H1 (cell line): Measurements from ENCODE around the gene MTFMT. TPM values are rescaled to one million over a fixed set of nuclear protein-coding genes. Genes with fewer than 3 reads are reported as not detected.
A peak's percentile ranks its signal among the peaks of the same experiment; 100 is the strongest.

Experiments used
- CTCF ChIA-PET: fragments of 300-600 bp; sonication (Branson Sonifier 250); formaldehyde crosslinking; loops from one replicate; lab custom pipeline; 2021; ENCODE audit not compliant: partially characterized antibody; lab: Charles Lee
- POLR2A ChIA-PET: fragments of 300-600 bp; sonication (Branson Sonifier 250); formaldehyde crosslinking; loops from one replicate; lab custom pipeline; 2021; ENCODE audit warnings: inconsistent platforms; ENCODE audit not compliant: partially characterized antibody; lab: Charles Lee
- DNase-seq, 2 experiments: peaks; one replicate each; pipeline versions ENCODE4 v3.0.0 to v3.0.0-alpha.2; 2010 to 2022; ENCODE audit warnings: low spot score in 2 of 2, low read depth in 1 of 2, mixed read lengths in 1 of 2
- FAIRE-seq: peaks from 2 replicates; lab custom pipeline; 2011; peaks lifted over from hg19 to GRCh38; lab: Jason Lieb, UNC
- H2AFZ ChIP-seq: 2 replicates; pipeline ENCODE4 v1.8.1; 2012; ENCODE audit warnings: low read length, inconsistent platforms
- H2AK5ac ChIP-seq: 2 replicates; pipeline ENCODE4 v1.6.1; 2013; ENCODE audit warnings: low read depth, low read length
- H2BK120ac ChIP-seq: replicated peaks from 2 replicates; pipeline ENCODE3; 2013; ENCODE audit warnings: low read depth, low read length, inconsistent platforms
- H2BK12ac ChIP-seq: 2 replicates; pipeline ENCODE4 v1.6.1; 2013; ENCODE audit warnings: low read depth, low read length
- H2BK15ac ChIP-seq: 2 replicates; pipeline ENCODE4 v1.6.1; 2013; ENCODE audit warnings: low read length
- H2BK20ac ChIP-seq: 2 replicates; pipeline ENCODE4 v1.6.1; 2013; ENCODE audit warnings: low read length
- H2BK5ac ChIP-seq: 2 replicates; pipeline ENCODE4 v1.6.1; 2013; ENCODE audit warnings: low read depth, low read length
- H3K14ac ChIP-seq: 2 replicates; pipeline ENCODE4 v1.6.1; 2013; ENCODE audit warnings: inconsistent platforms; ENCODE audit not compliant: insufficient read length
- H3K18ac ChIP-seq: 2 replicates; pipeline ENCODE4 v1.6.1; 2013; ENCODE audit warnings: low read length; ENCODE audit errors: extremely low read depth
- H3K23ac ChIP-seq: 2 replicates; pipeline ENCODE4 v1.6.1; 2013; ENCODE audit warnings: inconsistent platforms; ENCODE audit not compliant: insufficient read length
- H3K23me2 ChIP-seq: 2 replicates; pipeline ENCODE4 v1.6.1; 2013; ENCODE audit warnings: low read depth, low read length
- H3K27ac ChIP-seq: 2 replicates; pipeline ENCODE4 v1.6.1; 2011; ENCODE audit warnings: low read depth, low read length, inconsistent platforms
- H3K27me3 ChIP-seq, 4 experiments: replicated peaks in 1 of 4; 1 replicate in 1 of 4; 2 replicates in 3 of 4; pipeline versions ENCODE4 v1.6.1 to v1.8.1; 2011 to 2013; ENCODE audit warnings: low read length in 3 of 4, mild to moderate bottlenecking in 3 of 4, inconsistent platforms in 2 of 4, mixed read lengths in 2 of 4, moderate library complexity in 1 of 4; ENCODE audit not compliant: control insufficient read depth in 3 of 4, insufficient read depth in 3 of 4; ENCODE audit errors: extremely low read depth in 1 of 4
- H3K36me3 ChIP-seq, 4 experiments: 2 replicates each; pipeline versions ENCODE4 v1.6.1 to v1.8.1; 2011 to 2013; ENCODE audit warnings: mild to moderate bottlenecking in 4 of 4, low read length in 3 of 4, moderate library complexity in 2 of 4, control low read depth in 1 of 4, inconsistent platforms in 1 of 4; ENCODE audit not compliant: insufficient read depth in 4 of 4, control insufficient read depth in 2 of 4
- H3K4ac ChIP-seq: replicated peaks from 2 replicates; pipeline ENCODE3; 2013; ENCODE audit warnings: low read length, low read depth, mixed read lengths, inconsistent platforms; ENCODE audit not compliant: insufficient read length
- H3K4me1 ChIP-seq, 4 experiments: replicated peaks in 1 of 4; 1 replicate in 1 of 4; 2 replicates in 3 of 4; pipeline versions ENCODE4 v1.6.1 to v1.8.1; 2011 to 2013; ENCODE audit warnings: low read length in 3 of 4, inconsistent platforms in 2 of 4, mixed read lengths in 1 of 4; ENCODE audit not compliant: insufficient read depth in 4 of 4, control insufficient read depth in 3 of 4
- H3K4me2 ChIP-seq, 2 experiments: 2 replicates each; pipeline versions ENCODE4 v1.6.1 to v1.8.1; 2011 to 2013; ENCODE audit warnings: low read depth in 2 of 2, low read length in 2 of 2, control low read depth in 1 of 2, inconsistent platforms in 1 of 2, mild to moderate bottlenecking in 1 of 2; ENCODE audit not compliant: insufficient read depth in 1 of 2
- H3K4me3 ChIP-seq, 4 experiments: fragments of 200-600, 300-600 bp in 1 of 4; sonication (generic), shearing (Covaris generic), sonication (Bioruptor Twin) in 1 of 4; 2 replicates each; pipeline versions ENCODE4 v1.5.1 to v1.8.1; 2011 to 2016; ENCODE audit warnings: low read length in 4 of 4, low read depth in 3 of 4, control low read depth in 2 of 4, inconsistent platforms in 2 of 4, mild to moderate bottlenecking in 2 of 4, mixed read lengths in 1 of 4, moderate library complexity in 1 of 4; ENCODE audit not compliant: insufficient read depth in 2 of 4; ENCODE audit errors: extremely low read depth in 1 of 4
- H3K56ac ChIP-seq: replicated peaks from 2 replicates; pipeline ENCODE3; 2013; ENCODE audit warnings: low read depth, mild to moderate bottlenecking, mixed read lengths, low read length, inconsistent platforms; ENCODE audit not compliant: insufficient read length
- H3K79me1 ChIP-seq: 2 replicates; pipeline ENCODE4 v1.6.1; 2013; ENCODE audit warnings: low read depth, low read length, control low read depth
- H3K79me2 ChIP-seq, 2 experiments: 2 replicates each; pipeline versions ENCODE4 v1.6.1 to v1.8.1; 2012 to 2013; ENCODE audit warnings: low read length in 2 of 2, mild to moderate bottlenecking in 2 of 2, inconsistent platforms in 1 of 2; ENCODE audit not compliant: insufficient read depth in 2 of 2, control insufficient read depth in 1 of 2
- H3K9ac ChIP-seq, 4 experiments: replicated peaks in 1 of 4; 1 replicate in 1 of 4; 2 replicates in 3 of 4; pipeline versions ENCODE4 v1.6.1 to v1.8.1; 2011 to 2013; ENCODE audit warnings: low read depth in 3 of 4, low read length in 3 of 4, control low read depth in 2 of 4, mild to moderate bottlenecking in 2 of 4, moderate library complexity in 2 of 4, inconsistent platforms in 1 of 4; ENCODE audit errors: extremely low read depth in 1 of 4
- H3K9me3 ChIP-seq, 2 experiments: 2 replicates each; pipeline versions ENCODE4 v1.6.1 to v1.8.1; 2012 to 2013; ENCODE audit warnings: mild to moderate bottlenecking in 2 of 2, moderate library complexity in 2 of 2, control low read depth in 1 of 2, inconsistent platforms in 1 of 2, low read depth in 1 of 2, low read length in 1 of 2, mixed read lengths in 1 of 2; ENCODE audit not compliant: insufficient read depth in 2 of 2
- H4K20me1 ChIP-seq, 2 experiments: replicated peaks in 1 of 2; 2 replicates each; pipeline versions ENCODE3 to v1.8.1; 2011 to 2013; ENCODE audit warnings: inconsistent platforms in 2 of 2, low read length in 2 of 2, mild to moderate bottlenecking in 1 of 2; ENCODE audit not compliant: insufficient read depth in 2 of 2, control insufficient read depth in 1 of 2
- H4K5ac ChIP-seq: 2 replicates; pipeline ENCODE4 v1.6.1; 2013; ENCODE audit warnings: low read length, low read depth, mixed read lengths, inconsistent platforms; ENCODE audit not compliant: insufficient read length
- H4K8ac ChIP-seq: 2 replicates; pipeline ENCODE4 v1.8.0; 2013; ENCODE audit warnings: mild to moderate bottlenecking, moderate library complexity, low read length, inconsistent platforms; ENCODE audit not compliant: insufficient read depth; ENCODE audit errors: extremely low read depth
- H4K91ac ChIP-seq: replicated peaks from 2 replicates; pipeline ENCODE3; 2013; ENCODE audit warnings: low read length, mixed read lengths, inconsistent platforms; ENCODE audit not compliant: insufficient read length
- CTCF ChIP-seq, 3 experiments: IDR thresholded peaks; 1 replicate in 2 of 3; 2 replicates in 1 of 3; pipeline versions ENCODE4 v1.5.1 to v1.6.1; 2011; ENCODE audit warnings: low read length in 3 of 3, mild to moderate bottlenecking in 3 of 3, inconsistent platforms in 2 of 3, low read depth in 1 of 3, moderate library complexity in 1 of 3; ENCODE audit not compliant: insufficient read depth in 1 of 3; ENCODE audit errors: control extremely low read depth in 1 of 3
- HDAC6 ChIP-seq: IDR thresholded peaks from one replicate; pipeline ENCODE4 v1.7.1; 2012; ENCODE audit warnings: low read depth, mild to moderate bottlenecking, inconsistent platforms, low read length, moderate library complexity
- KDM1A ChIP-seq: fragments of 200-600, 300-600 bp; sonication (generic); IDR thresholded peaks from 2 replicates; pipeline ENCODE4 v1.7.1; 2016; ENCODE audit warnings: mild to moderate bottlenecking, low read length, borderline replicate concordance
- RAD21 ChIP-seq, 2 experiments: IDR thresholded peaks in 1 of 2; conservative IDR thresholded peaks in 1 of 2; 2 replicates each; pipeline ENCODE4 v1.6.1; 2011; ENCODE audit warnings: low read depth in 2 of 2, low read length in 2 of 2, improper control_type of control experiment in 1 of 2, inconsistent platforms in 1 of 2, mild to moderate bottlenecking in 1 of 2, moderate library complexity in 1 of 2
- TAF7 ChIP-seq: optimal IDR thresholded peaks from 2 replicates; pipeline ENCODE3; 2011; ENCODE audit warnings: low read depth, mild to moderate bottlenecking, inconsistent platforms, low read length, moderate library complexity, borderline replicate concordance
- TCF12 ChIP-seq: IDR thresholded peaks from 2 replicates; pipeline ENCODE4 v1.6.1; 2011; ENCODE audit warnings: low read depth, mild to moderate bottlenecking, low read length
- USF2 ChIP-seq: IDR thresholded peaks from 2 replicates; pipeline ENCODE4 v1.6.1; 2011; ENCODE audit warnings: low read length, improper control_type of control experiment
- YY1 ChIP-seq: IDR thresholded peaks from 2 replicates; pipeline ENCODE4 v1.6.1; 2011; ENCODE audit warnings: low read depth, mild to moderate bottlenecking, low read length
- WGBS, 2 experiments: shearing (Covaris generic) in 1 of 2; methylation state at CpG; one replicate each; pipeline versions ENCODE4 v1.1.6 to v1.1.7; 2013 to 2015; ENCODE audit warnings: low lambda C conversion rate in 2 of 2, mixed read lengths in 2 of 2, inconsistent platforms in 1 of 2, low coverage in 1 of 2, missing lambda C conversion rate in 1 of 2; ENCODE audit not compliant: insufficient replicate concordance in 2 of 2, insufficient coverage in 1 of 2, insufficient read length in 1 of 2; ENCODE audit errors: extremely low coverage in 1 of 2, missing lambda C conversion rate in 1 of 2; 5-methylcytosine and 5-hydroxymethylcytosine counted together
- polyA plus RNA-seq, 7 experiments: library from polyadenylated mRNA; depleted of rRNA in 3 of 7; stranded (reverse) in 5 of 7; unstranded in 2 of 7; fragments of >200 nt in 5 of 7; fragments of 200-250 nt in 2 of 7; gene quantifications; 1 replicate in 5 of 7; 2 replicates in 1 of 7; 4 replicates in 1 of 7; pipeline versions ENCODE4 v1.2.1 to v1.2.3, GENCODE V29; 2011 to 2013; ENCODE audit warnings: missing spikeins in 2 of 7, mixed read lengths in 2 of 7
- total RNA-seq: library from RNA; stranded (reverse); fragmentation: NEBNext Ultra II Directional; extraction: Animal tissue kit (Norgen Biotek cat#: 25700); gene quantifications from 2 replicates; pipeline ENCODE4 v1.2.1, GENCODE V29; 2021

Gene MTFMT
- total and polyA plus RNA-seq, 2 of the 8 experiments (the other 6 are each of a cell fraction or from before 2014, with no cell fraction given): 7.7 to 20.8 TPM

- Histone ChIP-seq H3K23me2 (no peaks in the 10 kb centered on the region), H2BK20ac (no peak overlapping the region), H4K20me1 (no peaks in the 10 kb centered on the region), H3K23ac (no peak overlapping the region), H3K9ac (no peak overlapping the region), H4K91ac (no peak overlapping the region), H3K27me3 (no peaks in the 10 kb centered on the region; a peak in 1 of 7 replicates), H4K5ac (no peak overlapping the region), H3K36me3 (no peaks in the 10 kb centered on the region; a peak in 1 of 8 replicates), H3K79me2 (no peaks in the 10 kb centered on the region), H2AFZ (no peak overlapping the region), H2BK15ac (no peak overlapping the region), H3K14ac (no peak overlapping the region), H3K79me1 (no peaks in the 10 kb centered on the region), H2BK12ac (no peak overlapping the region), H2BK120ac (no peak overlapping the region), H3K9me3 (no peaks in the 10 kb centered on the region), H3K4me1 (no peaks in the 10 kb centered on the region), H3K4me2 (no peak overlapping the region), H2AK5ac (no peak overlapping the region), H3K4me3 (no peak overlapping the region), H3K56ac (no peak overlapping the region), H4K8ac (no peak overlapping the region), H3K18ac (no peak overlapping the region), H2BK5ac (no peak overlapping the region), H3K27ac (no peak overlapping the region), H3K4ac (no peak overlapping the region)
- FAIRE-seq: no peak
- DNase-seq: no peak
- ChIA-PET POLR2A (interaction anchor here (0.7 kb wide), 1 partner anchor 14 kb away, joined by 3 read pairs; no protein-coding TSS in a partner anchor), CTCF (interaction anchor here (0.6 to 33.2 kb wide), 12 partner anchors 6 to 236 kb away, joined by 3 to 1213 read pairs (median 6); partner anchors contain the start of genes KBTBD13, RASL12, SLC51B and UBAP1L)
- 92% methylated on average over 6 of the region's 6 CpGs; no CpG with 5 or more reads in 1 of the 2 experiments for WGBS, 2 experiments
- no peak for TF ChIP-seq HDAC6
- TF ChIP-seq TAF7: no peak
- no peak for TF ChIP-seq KDM1A
- TF ChIP-seq TCF12: no peak
- peak; percentile 8 to 34 (median 20); a peak in 2 of 4 replicates for TF ChIP-seq CTCF (IDR thresholded peaks at IDR 0.05; ENCODE audit: control extremely low read depth in 1 of 3, insufficient read depth in 1 of 3, low read depth in 1 of 3, low read length in 3 of 3)
- no peak for TF ChIP-seq YY1
- peak in 1 of 2 experiments; percentile 8; a peak in 1 of 4 replicates for TF ChIP-seq RAD21 (IDR thresholded peaks at IDR 0.05 in 1 of 2, conservative IDR thresholded peaks at IDR 0.05 in 1 of 2; ENCODE audit: low read depth in 2 of 2, low read length in 2 of 2)
- TF ChIP-seq USF2: no peak
These were observed 31.4 kb upstream of the MTFMT start for GRCh38 chr15:65060641-65061397.
